ENCODE results near the gene TIMM8A. TPM values are rescaled to one million over a fixed set of nuclear protein-coding genes. Genes with fewer than 3 reads are reported as not detected.

The TIMM8A gene
- total RNA-seq, 4 donors from 2014 or later = 2.6 to 7.5 (median 5.4) TPM

GRCh38 chrX:101393530-101394305 lies 45.2 kb upstream of the TIMM8A start:
- no peak for TF ChIP-seq EP300 (IDR thresholded peaks at IDR 0.05)
- TF ChIP-seq, protein P1, sequence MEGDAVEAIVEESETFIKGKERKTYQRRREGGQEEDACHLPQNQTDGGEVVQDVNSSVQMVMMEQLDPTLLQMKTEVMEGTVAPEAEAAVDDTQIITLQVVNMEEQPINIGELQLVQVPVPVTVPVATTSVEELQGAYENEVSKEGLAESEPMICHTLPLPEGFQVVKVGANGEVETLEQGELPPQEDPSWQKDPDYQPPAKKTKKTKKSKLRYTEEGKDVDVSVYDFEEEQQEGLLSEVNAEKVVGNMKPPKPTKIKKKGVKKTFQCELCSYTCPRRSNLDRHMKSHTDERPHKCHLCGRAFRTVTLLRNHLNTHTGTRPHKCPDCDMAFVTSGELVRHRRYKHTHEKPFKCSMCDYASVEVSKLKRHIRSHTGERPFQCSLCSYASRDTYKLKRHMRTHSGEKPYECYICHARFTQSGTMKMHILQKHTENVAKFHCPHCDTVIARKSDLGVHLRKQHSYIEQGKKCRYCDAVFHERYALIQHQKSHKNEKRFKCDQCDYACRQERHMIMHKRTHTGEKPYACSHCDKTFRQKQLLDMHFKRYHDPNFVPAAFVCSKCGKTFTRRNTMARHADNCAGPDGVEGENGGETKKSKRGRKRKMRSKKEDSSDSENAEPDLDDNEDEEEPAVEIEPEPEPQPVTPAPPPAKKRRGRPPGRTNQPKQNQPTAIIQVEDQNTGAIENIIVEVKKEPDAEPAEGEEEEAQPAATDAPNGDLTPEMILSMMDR (IDR thresholded peaks at IDR 0.05) = no peak
- no peak for TF ChIP-seq POLR2A (IDR thresholded peaks at IDR 0.05)
- Histone ChIP-seq H3K36me3 (no peaks in the 10 kb centered on the region), H3K4me1 (peaks cover 0 to 15% (median 3%) of the 10 kb centered on the region in 4 donors), H3K9me3 (no peaks in the 10 kb centered on the region), H3K27me3 (peaks cover 0 to 3% of the 10 kb centered on the region in 2 donors), H3K4me3 (no peak overlapping the region), H3K27ac (no peak overlapping the region)
- WGBS, 2 donors = 72 to 84% methylated on average over 10 to 11 of the region's 11 CpGs
- DNase-seq (ENCODE audit: low spot score in 2 of 2) = no peak

DNA sequence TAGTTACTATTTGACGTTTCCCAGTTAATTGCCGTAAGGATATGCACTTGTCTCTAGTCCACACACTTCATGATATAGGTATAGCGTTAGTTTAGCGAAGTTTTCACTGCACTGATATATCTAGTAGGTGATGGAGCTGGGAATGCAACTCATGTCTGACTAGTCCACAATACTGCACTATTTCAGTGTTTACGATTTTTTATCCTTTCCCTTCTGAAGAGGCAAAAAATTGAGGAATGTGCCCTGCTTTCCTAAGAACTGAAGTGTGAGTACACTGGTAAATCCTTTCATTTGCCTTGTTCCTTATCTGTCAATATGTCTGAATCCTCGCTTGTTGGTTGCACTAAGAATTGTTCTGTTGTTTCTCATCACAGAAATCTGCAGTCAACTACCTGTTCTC lies 43.3 kb upstream of the TIMM8A start:
- peak overlapping the region; percentile 33 to 58 (median 43) for H3K4me3 ChIP-seq
- 55 to 69% methylated on average over 6 of the region's 6 CpGs for WGBS, 2 donors

DNA sequence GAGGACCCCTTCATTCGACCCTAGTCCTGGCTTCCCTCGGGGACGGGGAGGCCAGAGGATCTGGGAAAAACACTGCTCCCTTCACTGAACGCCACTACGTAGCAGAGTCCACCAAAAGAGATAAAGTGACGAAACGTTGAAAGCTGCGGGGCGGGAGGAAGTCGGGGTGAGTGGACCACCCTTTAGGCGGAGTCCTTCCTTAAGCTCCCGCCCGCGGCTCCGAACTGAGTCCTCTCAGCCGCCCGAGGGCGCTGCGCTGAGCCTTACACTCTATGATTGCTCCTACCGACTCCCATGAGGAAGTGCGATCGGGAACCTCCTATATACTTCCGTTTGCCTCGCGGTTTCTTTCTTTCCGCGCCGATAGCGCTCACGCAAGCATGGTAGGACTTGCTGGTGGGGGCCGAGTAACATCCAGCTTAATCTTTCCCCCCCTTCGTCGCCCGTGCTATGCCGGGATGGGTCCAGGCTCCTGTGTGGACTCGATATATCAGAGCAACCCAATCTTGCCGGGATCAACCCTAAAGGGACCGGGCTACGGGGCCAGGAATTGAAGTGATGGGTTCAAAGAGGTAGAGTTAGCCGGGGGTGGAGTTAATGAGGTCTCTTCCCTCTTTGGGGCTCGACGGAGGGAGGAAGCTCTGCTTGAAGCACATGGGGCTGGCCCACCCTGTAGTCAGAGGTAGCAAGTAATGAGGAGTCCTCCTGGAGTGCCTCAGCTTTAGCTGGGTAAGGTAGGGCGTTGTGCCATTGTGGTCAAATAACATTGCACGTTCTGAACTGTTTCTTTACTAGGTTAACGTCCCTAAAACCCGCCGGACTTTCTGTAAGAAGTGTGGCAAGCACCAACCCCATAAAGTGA lies 42.4 kb upstream of the TIMM8A start, which contains the start of gene RPL36A:
RPL36A (plus strand) TSS at position 348 of the 862 bp plus-strand sequence; CDS start at position 381, 33 bp downstream.
- TF ChIP-seq POLR2A (IDR thresholded peaks at IDR 0.05) (peak; percentile 65 to 77), EP300 (IDR thresholded peaks at IDR 0.05) (peak in 1 of 2 donors; percentile 95)
- TF ChIP-seq, protein P1 (IDR thresholded peaks at IDR 0.05) = peak; percentile 48 to 73 (median 68)
- Histone ChIP-seq H3K36me3 (no peaks in the 10 kb centered on the region), H3K4me3 (peak within 1 kb of the TSS; percentile 33 to 58 (median 43)), H3K4me1 (peaks cover 0 to 15% (median 3%) of the 10 kb centered on the region in 4 donors), H3K9me3 (no peaks in the 10 kb centered on the region), H3K27me3 (no peaks in the 10 kb centered on the region), H3K27ac (peak within 1 kb of the TSS; percentile 56 to 86 (median 77))
- 2 to 49% methylated on average over 19 to 47 of the region's 47 CpGs for WGBS, 2 donors
- DNase-seq (ENCODE audit: low spot score in 2 of 2) = peak; percentile 68 to 76

More for the DNA sequence above, 43.3 kb upstream of the TIMM8A start:
- TF ChIP-seq, protein P1 (IDR thresholded peaks at IDR 0.05) = no peak
- no peak for TF ChIP-seq POLR2A (IDR thresholded peaks at IDR 0.05)
- TF ChIP-seq EP300 (IDR thresholded peaks at IDR 0.05) = no peak
- DNase-seq (ENCODE audit: low spot score in 2 of 2) = no peak
- Histone ChIP-seq H3K9me3 (no peaks in the 10 kb centered on the region), H3K36me3 (no peaks in the 10 kb centered on the region), H3K27me3 (peaks cover 0 to 3% of the 10 kb centered on the region in 2 donors), H3K27ac (peak overlapping the region in 3 of 4 donors; percentile 73 to 86 (median 81)), H3K4me1 (peaks cover 0 to 15% (median 3%) of the 10 kb centered on the region in 4 donors)

- Histone ChIP-seq H3K27me3 (no peaks in the 10 kb centered on the region), H3K36me3 (no peaks in the 10 kb centered on the region), H3K4me3 (no peak overlapping the region), H3K9me3 (no peaks in the 10 kb centered on the region), H3K27ac (no peak overlapping the region), H3K4me1 (peaks cover 0 to 15% (median 3%) of the 10 kb centered on the region in 4 donors)
- no peak for DNase-seq (ENCODE audit: low spot score in 2 of 2)
- 75 to 92% methylated on average over 3 of the region's 3 CpGs for WGBS, 2 donors
- TF ChIP-seq EP300 (IDR thresholded peaks at IDR 0.05) = no peak
- TF ChIP-seq POLR2A (IDR thresholded peaks at IDR 0.05) = no peak
- TF ChIP-seq, protein P1 (IDR thresholded peaks at IDR 0.05) = no peak
These were observed 40.1 kb upstream of the TIMM8A start for GRCh38 chrX:101388604-101389003.
